HEK293 (cell line): ENCODE measurements around the gene CCDC78.
A peak's percentile ranks its signal among the peaks of the same experiment; 100 is the strongest.

ENCODE experiments used
- ATF2 ChIP-seq: fragments of 450-650 bp; formaldehyde crosslinking; IDR thresholded peaks from 2 replicates; pipeline ENCODE4 v1.5.1; 2016; ENCODE audit warnings: missing biosample characterization, missing genetic modification characterization, low read depth
- KLF10 ChIP-seq: fragments of 450-650 bp; IDR thresholded peaks from 2 replicates; pipeline ENCODE4 v1.5.1; 2018; ENCODE audit warnings: missing biosample characterization, mild to moderate bottlenecking, missing genetic modification characterization
- OVOL3 ChIP-seq: fragments of 450-650 bp; formaldehyde crosslinking; IDR thresholded peaks from 2 replicates; pipeline ENCODE4 v1.5.1; 2016; ENCODE audit warnings: missing biosample characterization, missing genetic modification characterization
- PBX3 ChIP-seq: sonication (generic); formaldehyde crosslinking; IDR thresholded peaks from 2 replicates; pipeline ENCODE4 v1.8.1; 2022; ENCODE audit warnings: mild to moderate bottlenecking, moderate library complexity, missing genetic modification reagents
- SP7 ChIP-seq: fragments of 450-650 bp; formaldehyde crosslinking; IDR thresholded peaks from 2 replicates; pipeline ENCODE4 v1.5.1; 2016; ENCODE audit warnings: missing biosample characterization, missing genetic modification characterization
- ZBTB20 ChIP-seq: fragments of 450-650 bp; formaldehyde crosslinking; IDR thresholded peaks from 2 replicates; pipeline ENCODE4 v1.5.1; 2016; ENCODE audit warnings: missing biosample characterization, missing genetic modification characterization
- ZFHX2 ChIP-seq: fragments of 450-650 bp; formaldehyde crosslinking; conservative IDR thresholded peaks from 2 replicates; pipeline ENCODE4 v1.5.1; 2016; ENCODE audit warnings: missing biosample characterization, missing genetic modification characterization
- ZFP3 ChIP-seq: fragments of 450-650 bp; formaldehyde crosslinking; IDR thresholded peaks from 2 replicates; pipeline ENCODE4 v1.5.1; 2016; ENCODE audit warnings: low read depth, missing biosample characterization, missing genetic modification characterization
- ZFP69B ChIP-seq: fragments of 450-650 bp; formaldehyde crosslinking; IDR thresholded peaks from 2 replicates; pipeline ENCODE4 v1.5.1; 2016; ENCODE audit warnings: missing biosample characterization, missing genetic modification characterization
- ZIC2 ChIP-seq: fragments of 450-650 bp; formaldehyde crosslinking; IDR thresholded peaks from 2 replicates; pipeline ENCODE4 v1.5.1; 2016; ENCODE audit warnings: missing biosample characterization, missing genetic modification characterization
- ZNF140 ChIP-seq: fragments of 450-650 bp; formaldehyde crosslinking; IDR thresholded peaks from 2 replicates; pipeline ENCODE4 v1.5.1; 2016; ENCODE audit warnings: missing biosample characterization, missing genetic modification characterization
- ZNF175 ChIP-seq: fragments of 450-650 bp; formaldehyde crosslinking; IDR thresholded peaks from 2 replicates; pipeline ENCODE4 v1.5.1; 2016; ENCODE audit warnings: missing biosample characterization, missing genetic modification characterization
- ZNF184 ChIP-seq: fragments of 450-650 bp; IDR thresholded peaks from 2 replicates; pipeline ENCODE4 v1.5.1; 2018; ENCODE audit warnings: missing biosample characterization, mild to moderate bottlenecking, missing genetic modification characterization
- ZNF211 ChIP-seq: fragments of 450-650 bp; formaldehyde crosslinking; IDR thresholded peaks from 2 replicates; pipeline ENCODE4 v1.5.1; 2016; ENCODE audit warnings: low read depth, missing biosample characterization, missing genetic modification characterization
- ZNF266 ChIP-seq: fragments of 450-650 bp; formaldehyde crosslinking; IDR thresholded peaks from 2 replicates; pipeline ENCODE4 v1.5.1; 2016; ENCODE audit warnings: missing biosample characterization, missing genetic modification characterization, low read depth
- ZNF311 ChIP-seq: fragments of 450-650 bp; formaldehyde crosslinking; IDR thresholded peaks from 2 replicates; pipeline ENCODE4 v1.5.1; 2017; ENCODE audit warnings: missing biosample characterization, missing genetic modification characterization, borderline replicate concordance
- ZNF324 ChIP-seq: fragments of 450-650 bp; formaldehyde crosslinking; IDR thresholded peaks from 2 replicates; pipeline ENCODE4 v1.5.1; 2016; ENCODE audit warnings: missing biosample characterization, missing genetic modification characterization
- ZNF335 ChIP-seq: fragments of 450-650 bp; formaldehyde crosslinking; conservative IDR thresholded peaks from 2 replicates; pipeline ENCODE4 v1.5.1; 2016; ENCODE audit warnings: missing biosample characterization, missing genetic modification characterization
- ZNF404 ChIP-seq: fragments of 450-650 bp; formaldehyde crosslinking; IDR thresholded peaks from 2 replicates; pipeline ENCODE4 v1.5.1; 2017; ENCODE audit warnings: missing biosample characterization, missing genetic modification characterization
- ZNF514 ChIP-seq: fragments of 450-650 bp; formaldehyde crosslinking; IDR thresholded peaks from 2 replicates; pipeline ENCODE4 v1.5.1; 2016; ENCODE audit warnings: missing biosample characterization, missing genetic modification characterization
- ZNF544 ChIP-seq: fragments of 450-650 bp; formaldehyde crosslinking; IDR thresholded peaks from 2 replicates; pipeline ENCODE4 v1.5.0; 2017; ENCODE audit warnings: missing biosample characterization, missing genetic modification characterization
- ZNF548 ChIP-seq: fragments of 450-650 bp; formaldehyde crosslinking; IDR thresholded peaks from 2 replicates; pipeline ENCODE4 v1.5.1; 2016; ENCODE audit warnings: missing biosample characterization, missing genetic modification characterization
- ZNF596 ChIP-seq: fragments of 450-650 bp; IDR thresholded peaks from 2 replicates; pipeline ENCODE4 v1.5.0; 2018; ENCODE audit warnings: missing biosample characterization, mild to moderate bottlenecking, missing genetic modification characterization, moderate library complexity
- ZNF623 ChIP-seq: fragments of 450-650 bp; formaldehyde crosslinking; IDR thresholded peaks from 2 replicates; pipeline ENCODE4 v1.5.1; 2016; ENCODE audit warnings: missing biosample characterization, missing genetic modification characterization
- ZNF626 ChIP-seq: fragments of 450-650 bp; sonication (Bioruptor Pico); formaldehyde crosslinking; IDR thresholded peaks from 2 replicates; pipeline ENCODE4 v1.5.1; 2018; ENCODE audit warnings: missing biosample characterization, missing genetic modification characterization, inconsistent platforms
- ZNF639 ChIP-seq: fragments of 450-650 bp; formaldehyde crosslinking; IDR thresholded peaks from 2 replicates; pipeline ENCODE4 v1.5.1; 2016; ENCODE audit warnings: missing biosample characterization, missing genetic modification characterization
- ZNF791 ChIP-seq: fragments of 450-650 bp; formaldehyde crosslinking; IDR thresholded peaks from 2 replicates; pipeline ENCODE4 v1.5.1; 2016; ENCODE audit warnings: missing biosample characterization, missing genetic modification characterization
- ZSCAN30 ChIP-seq: fragments of 450-650 bp; IDR thresholded peaks from 2 replicates; pipeline ENCODE4 v1.5.1; 2018; ENCODE audit warnings: missing biosample characterization, mild to moderate bottlenecking, missing genetic modification characterization, moderate library complexity
- TF ChIP-seq, protein P1 (sequence below): fragments of 450-650 bp; formaldehyde crosslinking; IDR thresholded peaks from 2 replicates; pipeline ENCODE4 v1.5.1; 2016; ENCODE audit warnings: missing biosample characterization, missing genetic modification characterization
- TF ChIP-seq, protein P2 (sequence below): fragments of 450-650 bp; IDR thresholded peaks from 2 replicates; pipeline ENCODE4 v1.5.1; 2018; ENCODE audit warnings: missing biosample characterization, missing genetic modification characterization
- TF ChIP-seq, protein P3 (sequence below): IDR thresholded peaks from 2 replicates; pipeline ENCODE4 v1.6.1; 2011; ENCODE audit warnings: mild to moderate bottlenecking, low read depth, low read length, borderline replicate concordance

CCDC78 gene

GRCh38 chr16:682493-683395 lies 43.5 kb downstream of the CCDC78 start (continued):
- TF ChIP-seq ZNF140 (tag by site-specific recombination) (no peak), ZNF266 (tag by site-specific recombination) (no peak), ZIC2 (tag by site-specific recombination) (0 out of 2 replicates have a peak, but pooled peaks have one; percentile 2), ZNF596 (peak; percentile 47; the same call in 1 of the 2 replicates), ZFP69B (tag by site-specific recombination) (no peak), ZNF184 (tag by site-specific recombination) (no peak), ZNF324 (tag by site-specific recombination) (no peak), ZNF335 (no peak), ZFHX2 (tag by site-specific recombination) (no peak), PBX3 (CRISPR knock-in tag) (no peak; the same call in 1 of the 2 replicates), ZNF175 (tag by site-specific recombination) (no peak), ZSCAN30 (no peak), ZBTB20 (tag by site-specific recombination) (no peak), ZNF404 (tag by site-specific recombination) (no peak), OVOL3 (tag by site-specific recombination) (peak; percentile 62; the same call in 1 of the 2 replicates), KLF10 (tag by site-specific recombination) (no peak), ZNF544 (tag by site-specific recombination) (no peak), ZFP3 (tag by site-specific recombination) (no peak), SP7 (tag by site-specific recombination) (no peak), ZNF311 (tag by site-specific recombination) (no peak), ZNF623 (0 out of 2 replicates have a peak, but pooled peaks have one; percentile 3), ZNF514 (no peak), ZNF548 (tag by site-specific recombination) (no peak), ZNF639 (tag by site-specific recombination) (no peak; the same call in 1 of the 2 replicates), ZNF211 (tag by site-specific recombination) (no peak), ATF2 (no peak), ZNF791 (tag by site-specific recombination) (no peak), ZNF626 (no peak)
- TF ChIP-seq, protein P1, sequence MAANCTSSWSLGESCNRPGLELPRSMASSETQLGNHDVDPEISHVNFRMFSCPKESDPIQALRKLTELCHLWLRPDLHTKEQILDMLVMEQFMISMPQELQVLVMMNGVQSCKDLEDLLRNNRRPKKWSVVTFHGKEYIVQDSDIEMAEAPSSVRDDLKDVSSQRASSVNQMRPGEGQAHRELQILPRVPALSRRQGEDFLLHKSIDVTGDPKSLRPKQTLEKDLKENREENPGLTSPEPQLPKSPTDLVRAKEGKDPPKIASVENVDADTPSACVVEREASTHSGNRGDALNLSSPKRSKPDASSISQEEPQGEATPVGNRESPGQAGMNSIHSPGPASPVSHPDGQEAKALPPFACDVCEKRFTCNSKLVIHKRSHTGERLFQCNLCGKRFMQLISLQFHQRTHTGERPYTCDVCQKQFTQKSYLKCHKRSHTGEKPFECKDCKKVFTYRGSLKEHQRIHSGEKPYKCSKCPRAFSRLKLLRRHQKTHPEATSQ: no peak
- TF ChIP-seq, protein P2, sequence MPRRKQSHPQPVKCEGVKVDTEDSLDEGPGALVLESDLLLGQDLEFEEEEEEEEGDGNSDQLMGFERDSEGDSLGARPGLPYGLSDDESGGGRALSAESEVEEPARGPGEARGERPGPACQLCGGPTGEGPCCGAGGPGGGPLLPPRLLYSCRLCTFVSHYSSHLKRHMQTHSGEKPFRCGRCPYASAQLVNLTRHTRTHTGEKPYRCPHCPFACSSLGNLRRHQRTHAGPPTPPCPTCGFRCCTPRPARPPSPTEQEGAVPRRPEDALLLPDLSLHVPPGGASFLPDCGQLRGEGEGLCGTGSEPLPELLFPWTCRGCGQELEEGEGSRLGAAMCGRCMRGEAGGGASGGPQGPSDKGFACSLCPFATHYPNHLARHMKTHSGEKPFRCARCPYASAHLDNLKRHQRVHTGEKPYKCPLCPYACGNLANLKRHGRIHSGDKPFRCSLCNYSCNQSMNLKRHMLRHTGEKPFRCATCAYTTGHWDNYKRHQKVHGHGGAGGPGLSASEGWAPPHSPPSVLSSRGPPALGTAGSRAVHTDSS: peak; percentile 77
- TF ChIP-seq, protein P3, sequence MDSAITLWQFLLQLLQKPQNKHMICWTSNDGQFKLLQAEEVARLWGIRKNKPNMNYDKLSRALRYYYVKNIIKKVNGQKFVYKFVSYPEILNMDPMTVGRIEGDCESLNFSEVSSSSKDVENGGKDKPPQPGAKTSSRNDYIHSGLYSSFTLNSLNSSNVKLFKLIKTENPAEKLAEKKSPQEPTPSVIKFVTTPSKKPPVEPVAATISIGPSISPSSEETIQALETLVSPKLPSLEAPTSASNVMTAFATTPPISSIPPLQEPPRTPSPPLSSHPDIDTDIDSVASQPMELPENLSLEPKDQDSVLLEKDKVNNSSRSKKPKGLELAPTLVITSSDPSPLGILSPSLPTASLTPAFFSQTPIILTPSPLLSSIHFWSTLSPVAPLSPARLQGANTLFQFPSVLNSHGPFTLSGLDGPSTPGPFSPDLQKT: no peak
